Measurements from ENCODE around the gene RTEL1.

RTEL1 gene

GRCh38 chr20:63687419-63688178 lies 29.5 kb downstream of the RTEL1 start:
- in situ Hi-C loops (cut with MboI; ENCODE audit: low sequenced_read_pairs) = no loop called here

- in situ Hi-C loops (cut with MboI; ENCODE audit: low sequenced_read_pairs) = no loop called here
Measured at GRCh38 chr20:63688228-63689045, 30.3 kb downstream of the RTEL1 start.

GRCh38 chr20:63689046-63690002 lies 31.2 kb downstream of the RTEL1 start:
- in situ Hi-C loops (cut with MboI; ENCODE audit: low sequenced_read_pairs) = no loop called here

GRCh38 chr20:63690003-63690897 lies 32.1 kb downstream of the RTEL1 start:
- in situ Hi-C loops (cut with MboI; ENCODE audit: low sequenced_read_pairs) = no loop called here

GRCh38 chr20:63690898-63691710 lies 33.0 kb downstream of the RTEL1 start:
- in situ Hi-C loops (cut with MboI; ENCODE audit: low sequenced_read_pairs) = no loop called here

GRCh38 chr20:63691711-63692435 lies 33.8 kb downstream of the RTEL1 start:
- in situ Hi-C loops (cut with MboI; ENCODE audit: low sequenced_read_pairs) = no loop called here

- in situ Hi-C loops (cut with MboI; ENCODE audit: low sequenced_read_pairs) = no loop called here
Measured at GRCh38 chr20:63692436-63693082, 34.4 kb downstream of the RTEL1 start.

- in situ Hi-C loops (cut with MboI; ENCODE audit: low sequenced_read_pairs) = no loop called here
Measured at GRCh38 chr20:63693083-63693732, 35.1 kb downstream of the RTEL1 start.

GRCh38 chr20:63693733-63694583 lies 35.8 kb downstream of the RTEL1 start:
- in situ Hi-C loops (cut with MboI; ENCODE audit: low sequenced_read_pairs) = no loop called here

GRCh38 chr20:63694584-63695423 lies 36.7 kb downstream of the RTEL1 start:
- in situ Hi-C loops (cut with MboI; ENCODE audit: low sequenced_read_pairs) = no loop called here

GRCh38 chr20:63695424-63696305 lies 37.6 kb downstream of the RTEL1 start:
- in situ Hi-C loops (cut with MboI; ENCODE audit: low sequenced_read_pairs) = no loop called here

GRCh38 chr20:63696306-63696627 lies 38.2 kb downstream of the RTEL1 start:
- in situ Hi-C loops (cut with MboI; ENCODE audit: low sequenced_read_pairs) = no loop called here

- in situ Hi-C loops (cut with MboI; ENCODE audit: low sequenced_read_pairs) = no loop called here
Measured at GRCh38 chr20:63696628-63697356, 38.7 kb downstream of the RTEL1 start, which contains the start of gene TNFRSF6B. Gene TNFRSF6B, plus strand, starts transcription at chr20:63696652. Its CDS starts 116 bp downstream, at chr20:63696768.

- in situ Hi-C loops (cut with MboI; ENCODE audit: low sequenced_read_pairs) = no loop called here
Measured at GRCh38 chr20:63697357-63697867, 39.3 kb downstream of the RTEL1 start.
